Right forelimb (tissue), 1 donor: ENCODE results near the gene SORCS2.

Source experiments
- DNase-seq: peaks from one replicate; pipeline ENCODE4 v3.0.0-alpha.2; 2018

The SORCS2 gene

DNA sequence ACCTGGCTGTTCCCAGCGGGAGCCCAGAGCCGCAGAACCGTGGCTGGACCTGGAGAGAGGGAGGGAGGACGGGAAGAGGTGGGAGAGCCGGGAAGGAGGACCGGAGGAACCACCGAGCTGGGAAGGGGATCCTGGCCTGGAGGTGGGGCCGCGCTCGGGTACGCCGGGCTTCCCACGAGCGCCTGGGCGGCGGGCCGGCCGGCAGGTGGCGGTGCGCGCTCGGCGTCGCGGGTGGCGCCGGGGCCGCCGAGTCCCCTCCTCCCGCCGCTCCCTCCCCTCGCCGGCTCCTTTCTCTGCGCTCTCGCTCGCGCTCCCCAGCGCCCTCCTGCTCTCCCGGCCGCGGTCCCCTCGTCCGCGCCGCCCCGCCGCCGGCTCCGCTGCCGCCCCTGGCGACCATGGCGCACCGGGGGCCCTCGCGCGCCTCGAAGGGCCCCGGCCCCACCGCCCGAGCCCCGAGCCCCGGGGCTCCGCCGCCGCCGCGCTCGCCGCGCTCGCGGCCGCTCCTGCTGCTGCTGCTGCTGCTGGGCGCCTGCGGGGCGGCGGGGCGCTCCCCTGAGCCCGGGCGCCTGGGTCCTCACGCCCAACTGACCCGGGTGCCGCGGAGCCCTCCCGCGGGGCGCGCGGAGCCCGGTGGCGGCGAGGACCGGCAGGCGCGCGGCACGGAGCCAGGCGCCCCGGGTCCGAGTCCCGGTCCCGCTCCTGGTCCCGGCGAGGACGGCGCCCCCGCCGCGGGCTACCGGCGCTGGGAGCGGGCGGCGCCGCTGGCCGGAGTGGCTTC lies at the start of gene SORCS2:
TSS of gene SORCS2 (plus strand) at position 287 of the 778 bp plus-strand sequence.
- peak; percentile 90 for DNase-seq

DNA sequence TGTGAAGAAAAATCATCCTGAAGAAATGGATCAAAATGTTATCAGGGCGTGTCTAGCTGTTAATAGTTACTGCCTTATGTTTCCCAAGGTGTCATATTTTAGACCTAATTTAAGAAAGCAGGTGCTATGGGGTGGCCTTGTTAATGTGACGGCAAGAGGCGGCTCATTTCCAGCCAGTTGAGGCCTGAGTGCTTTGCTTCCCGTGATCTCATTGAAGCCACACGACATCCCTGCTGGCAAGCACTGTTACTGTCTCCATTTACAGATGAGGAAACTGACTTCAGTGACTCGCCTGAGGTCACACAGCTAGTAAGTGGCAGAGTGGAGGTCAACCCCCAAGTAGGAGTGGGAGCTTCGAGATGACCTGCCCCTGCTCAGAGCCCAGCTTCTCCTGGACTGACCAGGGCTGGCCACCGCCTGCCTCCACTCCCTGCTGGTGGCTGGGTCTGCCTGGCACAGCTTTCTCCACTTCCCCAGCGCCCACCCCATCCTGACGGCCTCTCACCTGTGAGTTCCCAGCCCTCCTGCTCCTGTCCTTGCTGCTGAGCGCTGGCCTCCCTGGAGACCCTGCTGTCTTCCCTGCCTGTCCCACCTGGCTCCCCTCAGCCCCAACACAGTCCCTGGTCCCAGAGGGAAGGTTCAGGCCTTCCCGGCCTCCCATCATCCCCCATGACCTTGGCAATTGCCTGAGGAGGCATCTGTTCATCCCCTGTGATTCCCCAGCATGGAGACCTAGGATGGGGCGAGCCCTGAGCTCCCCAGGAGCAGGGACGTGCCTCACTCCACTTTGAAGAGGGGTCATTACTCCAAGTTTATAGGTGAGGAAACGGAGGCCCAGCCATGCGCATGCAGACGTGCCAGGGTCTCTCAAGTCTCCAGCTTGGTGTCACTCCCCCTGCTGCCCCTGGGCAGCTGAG lies 47.7 kb upstream of the SORCS2 start:
- no peak for DNase-seq

DNA sequence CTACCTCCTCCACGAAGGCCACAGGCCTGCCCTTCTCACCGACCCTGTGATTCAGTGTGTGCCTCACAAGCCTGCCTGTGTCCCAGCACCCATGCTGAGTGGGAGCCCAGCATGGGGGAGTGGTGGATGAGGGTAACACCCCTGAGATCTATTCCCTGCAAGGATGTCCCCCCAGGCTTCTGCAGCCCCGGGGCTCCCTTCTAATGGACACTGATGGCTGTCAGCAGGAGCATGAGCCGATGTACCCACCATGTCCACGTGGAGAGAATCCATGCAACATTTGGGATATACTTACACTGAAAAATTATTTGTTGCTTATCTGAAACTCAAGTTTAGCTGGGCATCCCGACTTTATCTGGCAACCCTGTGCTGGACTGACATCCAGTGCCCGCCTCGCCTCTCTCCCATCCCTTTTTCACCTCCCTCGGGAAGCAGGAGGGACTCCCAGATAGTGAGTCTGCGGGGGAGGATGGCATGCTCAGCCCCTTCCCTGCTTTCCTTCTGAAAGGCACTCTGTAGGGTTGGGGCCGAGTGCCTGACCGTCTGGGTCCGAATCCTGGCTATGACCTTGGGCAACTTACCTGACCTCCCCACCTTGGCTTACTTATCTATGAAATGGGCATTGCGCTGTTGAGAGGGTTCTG lies 46.9 kb upstream of the SORCS2 start:
- no peak for DNase-seq

DNA sequence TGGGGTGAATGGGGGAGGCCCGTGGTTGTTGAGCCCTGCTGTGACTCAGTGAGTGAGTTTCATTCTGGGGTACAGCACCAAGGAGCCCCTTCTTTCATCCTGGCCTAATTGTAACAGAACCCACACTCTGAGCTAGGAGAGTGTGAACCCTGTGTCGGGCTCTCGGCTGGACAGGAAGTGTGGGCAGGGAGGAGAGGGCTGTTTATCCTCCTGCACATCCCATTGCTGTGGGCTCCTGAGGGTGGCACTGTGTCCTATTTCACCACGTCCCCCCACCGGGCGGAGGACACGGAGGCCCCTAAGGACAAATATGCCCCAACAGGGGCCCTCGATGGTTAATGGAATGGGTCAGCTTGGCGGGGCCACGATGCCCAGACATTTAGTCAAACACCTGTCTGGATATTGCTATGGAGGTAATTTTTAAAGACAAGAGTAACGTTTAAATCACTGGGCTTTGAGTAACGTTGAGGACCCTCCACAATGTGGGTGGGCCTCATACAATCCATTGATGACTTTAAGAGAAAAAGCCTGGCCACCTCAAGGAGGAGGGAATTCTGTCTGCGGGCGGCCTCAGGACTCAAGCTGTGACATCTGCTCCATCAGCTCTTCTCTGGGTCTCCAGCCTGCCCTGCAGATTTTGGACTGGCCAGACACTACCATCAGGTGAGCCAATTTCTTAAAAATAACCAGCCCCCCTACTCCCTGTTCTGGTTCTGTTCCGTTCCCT lies 46.1 kb upstream of the SORCS2 start:
- no peak for DNase-seq

DNA sequence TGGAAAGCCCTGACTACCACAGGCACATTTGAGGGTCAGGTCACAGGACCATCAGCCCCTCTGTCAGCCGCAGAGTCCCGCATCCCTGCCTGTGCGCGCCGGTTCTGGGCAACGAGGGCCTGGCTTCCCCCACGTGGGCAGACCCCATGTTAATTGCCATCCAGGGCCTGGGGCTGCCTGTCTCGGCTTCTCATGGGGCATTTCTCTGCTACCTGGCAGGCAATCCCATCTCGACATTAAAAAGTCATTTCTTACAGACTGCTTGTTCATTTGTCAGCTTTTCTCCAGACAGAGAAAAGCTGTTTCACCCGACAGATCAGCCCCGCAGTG lies 45.6 kb upstream of the SORCS2 start:
- DNase-seq = no peak

DNA sequence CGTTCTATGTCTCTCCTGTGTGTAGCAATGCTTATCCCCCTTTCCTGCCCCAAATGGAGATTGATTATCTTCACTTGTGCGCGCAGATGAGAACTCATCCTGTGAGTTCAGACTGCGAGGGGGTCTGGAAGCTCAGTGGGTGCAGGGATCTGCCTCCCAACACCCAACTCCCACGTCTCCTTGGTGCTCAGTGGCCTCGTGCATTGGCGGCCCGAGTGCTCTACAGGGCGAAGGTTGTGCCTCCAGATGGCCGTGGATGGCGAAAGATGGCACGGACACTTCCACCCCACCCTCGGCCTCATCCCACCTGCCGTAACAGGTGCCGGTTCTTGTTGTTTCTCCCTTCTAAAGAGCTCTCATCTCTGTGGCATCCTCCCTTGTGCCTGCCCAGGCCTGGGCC lies 45.1 kb upstream of the SORCS2 start:
- no peak for DNase-seq

DNA sequence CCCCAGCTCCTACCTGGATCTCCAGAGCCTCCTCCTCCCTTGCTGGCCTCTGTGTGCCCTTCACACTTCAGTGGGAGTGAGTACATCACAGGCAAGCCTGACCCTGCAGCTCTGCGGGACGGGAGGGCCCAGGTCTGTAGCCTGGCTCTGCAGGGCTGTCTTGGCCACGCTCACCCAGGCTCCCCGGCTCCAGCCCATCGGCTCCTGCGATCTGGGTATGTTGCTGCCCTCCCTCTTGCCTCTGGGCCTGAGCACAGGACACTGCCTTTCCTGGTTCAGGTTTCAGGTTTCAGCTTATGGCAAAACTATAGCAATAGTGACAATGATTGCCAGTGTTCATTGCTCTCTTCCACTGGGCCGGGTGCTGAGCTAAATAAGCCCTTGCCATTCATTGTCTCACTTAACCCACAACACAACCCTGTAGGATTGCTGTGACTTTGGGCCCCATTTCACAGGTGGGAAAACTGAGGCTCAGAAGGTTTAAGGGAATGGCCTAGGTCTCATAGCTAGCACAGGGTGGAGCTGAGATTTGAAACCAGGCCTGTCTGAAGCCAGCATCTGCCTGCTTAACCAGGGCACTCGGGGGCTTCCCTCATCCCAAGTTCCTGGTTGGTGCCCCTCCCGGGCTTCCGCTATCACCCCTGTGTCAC lies 44.6 kb upstream of the SORCS2 start:
- no peak for DNase-seq

DNA sequence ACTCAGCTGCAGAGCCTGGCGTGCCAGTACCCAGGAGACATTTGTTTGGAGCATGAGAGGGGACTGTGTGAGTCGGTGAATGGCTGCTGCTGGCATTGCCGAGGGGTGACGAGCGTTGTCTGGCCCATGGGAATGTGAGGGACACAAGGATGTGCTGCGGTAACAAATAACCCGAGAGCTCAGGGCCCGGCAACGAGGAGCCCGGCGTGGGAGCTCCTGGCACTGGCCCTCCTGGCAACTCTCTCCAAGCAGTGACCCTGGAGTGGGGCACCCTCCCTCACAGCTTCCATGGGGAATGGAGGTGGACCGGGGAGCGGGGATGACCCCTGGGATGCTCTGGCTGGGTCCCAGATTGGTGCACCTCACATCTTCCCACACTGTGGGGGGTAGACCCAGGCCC lies 44.0 kb upstream of the SORCS2 start:
- DNase-seq = no peak

DNA sequence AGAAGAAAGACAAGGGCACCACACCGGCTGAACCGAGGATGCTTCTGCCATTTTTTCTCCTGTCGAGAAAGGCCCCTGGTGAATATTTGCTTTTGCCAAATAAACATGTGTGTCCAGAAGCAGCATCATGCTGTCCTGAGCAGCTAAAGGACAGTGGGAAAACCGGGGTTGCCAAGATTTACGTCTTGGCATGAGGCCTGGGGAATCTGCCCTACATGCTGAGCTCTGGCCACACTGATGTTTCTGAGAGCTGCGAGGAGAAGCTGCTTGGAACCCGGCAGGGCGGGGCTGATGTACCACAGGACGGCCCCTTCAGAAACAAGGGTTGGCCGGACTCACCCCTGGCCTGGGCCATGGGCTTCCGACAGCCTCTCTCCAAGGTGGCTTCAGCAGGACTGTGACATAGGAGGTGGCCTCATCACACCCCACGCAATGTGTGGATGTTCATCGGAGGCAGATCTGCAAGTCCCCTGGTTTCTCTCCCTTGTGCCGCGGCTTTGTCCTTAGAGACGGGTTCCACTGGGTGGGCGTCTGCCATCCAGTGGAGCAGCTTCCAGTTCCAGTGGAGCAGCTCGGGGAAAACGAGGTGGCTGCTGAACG lies 42.2 kb upstream of the SORCS2 start:
- DNase-seq = no peak

DNA sequence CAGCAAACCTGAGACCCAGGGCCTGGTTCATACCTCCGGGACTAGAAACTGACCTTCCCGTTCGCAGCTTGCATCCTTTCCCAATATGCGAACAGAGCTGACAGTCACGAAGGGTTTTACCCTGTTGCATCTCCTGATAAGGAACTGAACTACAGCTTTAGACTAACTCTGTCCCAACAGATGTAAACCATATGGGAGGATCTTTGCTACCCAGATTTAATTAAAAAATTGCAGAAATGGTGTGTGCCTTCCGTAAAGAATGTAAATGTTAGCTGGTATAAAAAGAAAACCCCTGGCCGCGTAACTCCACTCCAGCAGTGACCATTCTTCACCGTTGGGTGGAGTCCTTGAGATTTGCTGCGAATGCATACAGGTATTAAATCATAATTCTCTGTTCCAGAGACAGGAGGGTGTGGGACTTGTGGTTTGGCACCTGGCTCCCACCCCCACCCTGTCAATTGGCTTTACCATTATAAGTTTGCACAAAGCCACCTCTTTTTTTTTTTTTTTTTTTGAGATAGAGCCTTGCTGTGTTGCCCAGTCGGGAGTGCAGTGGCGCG lies 40.6 kb upstream of the SORCS2 start:
- DNase-seq = no peak

DNA sequence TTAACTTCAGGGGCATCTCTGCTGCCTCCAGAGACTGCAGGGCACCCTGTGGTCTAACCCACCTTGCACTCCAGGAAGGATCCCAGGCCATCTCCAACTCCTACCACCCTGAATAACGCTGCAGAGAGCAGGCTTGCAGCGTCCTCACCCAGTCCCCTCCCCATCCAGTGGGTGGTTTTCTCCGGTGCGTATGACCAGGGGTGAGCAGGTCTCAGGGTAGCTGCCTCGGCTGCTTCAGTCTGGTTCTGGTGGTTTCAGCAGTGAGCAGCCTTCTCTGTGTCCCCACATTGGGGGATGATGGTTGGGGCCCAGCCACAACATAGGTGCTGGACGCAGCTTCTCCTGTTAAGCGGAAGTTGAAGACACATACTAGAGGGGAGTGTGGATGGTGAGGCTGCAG lies 38.6 kb upstream of the SORCS2 start:
- peak; percentile 39 for DNase-seq

DNA sequence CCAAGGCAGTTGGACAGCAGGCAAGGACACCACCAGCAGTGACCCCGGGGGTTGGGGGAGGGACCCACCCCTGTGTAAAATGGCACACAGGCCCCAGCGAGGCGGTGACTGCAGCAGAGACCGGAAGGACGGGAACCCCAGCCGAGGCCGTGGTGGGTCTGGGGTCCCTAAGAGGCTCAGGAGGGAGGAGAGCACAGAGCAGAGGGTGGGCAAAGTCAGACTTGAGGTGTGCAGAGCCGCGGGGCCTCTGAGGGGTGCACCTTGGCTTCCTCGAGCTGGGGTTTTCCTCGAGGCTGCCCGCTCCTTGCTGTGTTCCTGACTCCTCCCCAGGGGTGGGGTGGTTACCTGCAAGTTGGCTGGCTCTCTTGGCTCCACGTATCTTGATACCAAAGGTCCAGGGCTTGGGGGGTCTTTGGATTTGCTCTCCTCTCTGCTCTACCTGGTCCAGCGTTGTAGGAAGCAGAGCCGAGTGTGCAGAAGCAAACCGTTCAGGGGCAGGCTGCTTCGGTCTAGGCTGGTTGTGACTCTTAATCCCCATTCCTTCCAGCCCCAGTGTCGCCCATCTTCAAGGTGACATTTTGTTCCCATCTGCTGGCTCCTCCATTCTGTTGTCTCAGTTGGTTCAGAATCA lies 37.9 kb upstream of the SORCS2 start:
- DNase-seq = peak; percentile 41

DNA sequence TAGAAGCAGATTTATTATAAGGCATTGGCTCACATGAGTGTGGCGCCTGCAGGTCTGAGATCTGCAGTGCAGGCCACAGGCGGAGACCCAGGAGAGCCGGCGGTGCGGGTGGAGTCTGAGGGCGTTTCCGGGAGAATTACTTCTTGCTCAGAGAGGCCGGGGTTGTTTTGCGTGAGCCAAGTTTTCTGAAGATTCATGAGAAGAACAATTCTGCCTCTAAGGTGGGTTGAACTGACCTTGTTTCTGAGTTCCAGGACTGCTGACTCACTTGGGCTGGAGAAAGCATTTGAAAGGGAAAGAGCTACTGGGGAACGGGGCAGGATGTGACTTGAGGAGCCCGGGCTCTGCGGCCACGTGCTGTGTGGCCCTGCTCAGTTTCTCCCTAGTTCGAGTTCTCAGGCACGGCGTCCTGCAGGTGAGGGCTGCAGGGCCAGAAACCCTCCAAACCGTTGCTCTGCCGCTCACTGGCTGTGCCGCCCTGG lies 36.7 kb upstream of the SORCS2 start:
- DNase-seq = peak; percentile 77

DNA sequence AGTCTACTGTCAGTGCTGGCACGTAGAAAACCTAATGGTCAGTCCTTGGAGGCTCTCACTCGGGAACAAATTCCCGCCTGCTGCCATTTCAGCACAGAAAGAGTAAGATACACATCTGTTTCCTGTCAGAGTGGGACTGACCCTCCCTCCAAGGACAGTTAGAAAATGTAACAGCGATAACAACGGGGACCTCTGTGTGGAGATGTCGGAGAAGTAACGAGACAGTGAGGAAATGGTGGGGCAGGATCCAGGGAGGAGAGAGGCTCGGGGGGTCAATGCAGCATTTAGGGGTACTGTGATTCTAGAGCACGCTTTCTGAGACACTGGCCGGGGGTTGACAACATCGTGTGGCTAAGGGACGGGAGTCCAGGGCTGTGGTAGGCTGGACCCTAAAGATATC lies 36.0 kb upstream of the SORCS2 start:
- DNase-seq = no peak

DNA sequence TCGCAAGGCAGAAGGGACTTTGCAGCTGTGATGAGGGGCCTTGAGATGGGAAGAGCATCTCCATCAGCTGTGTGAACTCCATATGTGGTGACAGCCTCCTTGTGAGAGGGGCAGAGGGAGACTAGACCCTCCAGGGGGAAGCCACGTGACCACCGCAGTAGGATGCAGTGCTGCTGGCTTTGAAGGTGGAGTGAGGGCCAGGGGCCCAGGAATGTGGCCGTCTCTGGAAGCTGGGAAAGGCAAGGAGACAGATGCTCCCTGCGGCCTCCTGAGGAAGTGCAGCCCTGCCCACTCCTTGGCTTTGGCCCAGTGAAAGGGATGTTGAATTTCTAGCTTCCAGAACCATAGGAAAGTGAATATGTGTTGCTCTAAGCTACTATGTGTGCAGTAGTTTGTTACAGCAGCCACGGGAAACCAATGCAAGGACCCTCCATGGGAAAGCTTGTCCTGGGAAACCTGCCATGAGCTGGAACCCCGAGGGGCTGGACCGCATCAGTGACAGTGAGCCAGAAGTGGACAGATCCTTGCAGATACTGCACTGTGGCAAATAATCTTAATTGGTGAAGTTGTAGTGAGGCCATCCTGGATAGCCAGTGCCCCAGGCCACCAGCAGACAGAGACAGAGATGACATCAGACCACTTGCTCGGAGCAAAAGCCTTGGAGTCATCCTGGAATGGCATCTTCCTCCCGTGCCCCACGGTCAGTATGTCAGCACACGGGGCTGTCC lies 35.4 kb upstream of the SORCS2 start:
- DNase-seq = peak; percentile 82

DNA sequence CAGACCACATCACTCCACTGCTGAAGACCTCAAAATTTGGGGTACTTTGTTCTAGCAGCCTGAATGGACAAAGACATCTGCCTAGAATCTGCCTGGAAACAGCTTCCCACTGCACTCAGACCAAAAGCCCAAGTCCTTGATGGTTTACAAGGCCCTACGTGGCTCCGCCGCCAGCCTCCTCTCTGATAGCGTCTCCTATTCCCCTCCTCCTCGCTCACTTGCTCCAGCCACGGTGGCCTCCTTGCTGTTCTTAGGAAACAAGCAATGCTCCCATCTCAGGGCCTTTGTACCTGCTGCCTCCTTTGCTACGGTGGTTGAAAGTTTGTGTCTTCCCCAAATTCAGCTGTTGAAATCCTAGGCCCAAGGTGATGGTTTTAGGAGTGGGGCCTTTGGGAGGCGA lies 34.7 kb upstream of the SORCS2 start:
- peak; percentile 32 for DNase-seq

DNA sequence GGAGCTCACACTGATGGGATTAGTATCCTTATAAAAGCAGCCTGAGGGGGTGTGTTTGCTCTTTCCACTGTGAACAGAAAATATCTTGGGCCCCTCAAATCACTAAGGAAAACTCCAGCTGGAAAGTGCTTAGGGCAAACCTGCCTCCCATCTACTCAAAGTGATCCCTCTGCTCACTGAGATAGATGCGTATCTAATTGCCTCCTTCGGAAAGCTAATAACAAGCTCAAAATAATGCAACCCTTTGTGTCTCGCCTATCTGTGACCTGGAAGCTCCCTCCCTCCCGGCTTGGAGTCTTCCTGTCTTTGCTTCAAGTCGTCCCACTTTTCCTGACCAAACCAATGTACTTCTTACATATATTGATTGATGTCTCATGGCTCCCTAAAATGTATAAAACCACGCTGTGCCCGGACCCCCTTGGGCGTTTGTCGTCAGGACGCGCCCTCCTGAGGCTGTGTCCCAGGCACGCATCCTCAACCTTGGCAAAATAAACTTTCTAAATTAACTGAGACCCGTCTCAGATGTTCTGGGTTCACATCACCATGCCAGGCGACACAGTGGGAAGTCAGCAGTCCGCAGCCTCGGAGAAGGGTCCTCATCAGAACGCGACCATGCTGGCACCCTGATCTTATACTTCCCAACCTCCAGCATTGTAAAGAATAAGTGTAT lies 34.1 kb upstream of the SORCS2 start:
- DNase-seq = peak; percentile 20

DNA sequence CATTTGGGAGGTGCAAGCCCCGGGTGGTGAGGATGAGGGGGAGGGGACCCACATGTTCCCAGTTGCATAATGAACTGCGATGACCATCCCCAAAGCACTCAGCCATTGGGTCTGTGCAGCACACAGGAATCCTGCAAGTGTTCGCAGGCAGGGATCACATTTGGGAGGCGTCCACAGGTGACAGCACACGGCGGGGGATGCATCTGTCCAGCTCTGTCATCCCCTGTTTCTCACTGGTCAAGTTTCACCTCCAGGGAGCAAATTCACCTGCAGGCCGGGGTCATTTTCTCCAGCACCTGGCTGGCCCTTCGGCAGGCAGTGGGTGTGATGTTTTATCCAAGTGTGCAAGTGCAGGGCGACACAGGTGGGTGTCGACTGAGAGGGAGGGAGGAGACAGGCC lies 33.3 kb upstream of the SORCS2 start:
- peak; percentile 30 for DNase-seq

DNA sequence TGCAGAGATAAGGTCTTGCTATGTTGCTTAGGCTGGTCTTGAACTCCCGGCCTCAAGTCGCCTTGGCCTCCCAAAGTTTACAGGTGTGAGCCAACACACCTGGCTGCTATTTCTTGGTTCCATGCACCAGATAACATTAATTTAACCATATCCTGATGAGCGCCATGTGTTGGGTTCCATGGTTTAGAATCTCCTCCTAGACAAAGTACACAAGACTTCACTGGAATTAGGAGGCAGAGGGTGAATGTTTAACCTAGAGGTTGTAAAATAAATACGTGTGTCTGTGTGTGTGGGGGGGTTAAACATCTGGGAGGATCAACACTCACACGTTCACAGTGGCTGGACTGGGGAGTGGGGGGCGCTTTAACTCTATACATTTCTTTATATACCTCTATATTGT lies 32.4 kb upstream of the SORCS2 start:
- DNase-seq = peak; percentile 28

DNA sequence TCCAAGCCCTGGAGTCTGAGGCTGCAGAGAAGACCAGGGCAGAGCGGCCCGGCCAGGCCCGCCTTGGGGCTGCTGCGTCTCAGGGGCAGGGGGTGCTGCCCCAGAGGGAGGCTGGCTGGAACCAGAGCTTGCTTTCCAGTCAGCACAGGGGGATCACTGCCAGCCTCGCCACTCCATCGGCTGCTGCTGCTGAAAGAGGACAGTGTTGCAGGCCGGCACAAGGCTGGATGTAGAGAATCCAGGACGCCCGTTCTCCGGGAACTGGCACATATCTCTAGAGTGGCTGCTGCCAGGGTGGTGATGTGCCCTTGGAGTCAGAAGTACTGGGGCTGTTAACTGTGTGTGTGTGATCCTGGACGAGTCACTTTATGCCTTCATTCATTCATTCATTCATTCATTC lies 31.9 kb upstream of the SORCS2 start:
- DNase-seq = peak; percentile 36
